Nephron progenitor cell (in vitro differentiated cells): ENCODE results near the gene RERE.
A peak's percentile ranks its signal among the peaks of the same experiment; 100 is the strongest.

Source experiments
- DNase-seq: peaks from one replicate; pipeline ENCODE4 v3.0.0; 2021
- H3K27ac Mint-ChIP-seq: 2 replicates; pipeline ENCODE4 v1.8.0; 2021; ENCODE audit warnings: mild to moderate bottlenecking, moderate library complexity, mixed read lengths
- H3K27me3 Mint-ChIP-seq: 2 replicates; pipeline ENCODE4 v1.8.0; 2021; ENCODE audit warnings: mild to moderate bottlenecking, low read depth, mixed read lengths; ENCODE audit not compliant: poor library complexity
- H3K36me3 Mint-ChIP-seq: 2 replicates; pipeline ENCODE4 v1.8.0; 2021; ENCODE audit warnings: low read depth, mixed read lengths
- H3K4me1 Mint-ChIP-seq: 2 replicates; pipeline ENCODE4 v1.8.0; 2021; ENCODE audit warnings: mixed read lengths
- H3K4me3 Mint-ChIP-seq: 2 replicates; pipeline ENCODE4 v1.8.0; 2021; ENCODE audit warnings: mild to moderate bottlenecking, moderate library complexity, mixed read lengths
- H3K9me3 Mint-ChIP-seq: 2 replicates; pipeline ENCODE4 v1.8.0; 2021; ENCODE audit warnings: mild to moderate bottlenecking, moderate library complexity, mixed read lengths
- TF ChIP-seq, protein P1 (sequence below): fragments of 200-600 bp; sonication (generic); IDR thresholded peaks from 2 replicates; pipeline ENCODE4 v1.5.0; 2021; ENCODE audit warnings: antibody characterized with exemption

RERE gene

DNA sequence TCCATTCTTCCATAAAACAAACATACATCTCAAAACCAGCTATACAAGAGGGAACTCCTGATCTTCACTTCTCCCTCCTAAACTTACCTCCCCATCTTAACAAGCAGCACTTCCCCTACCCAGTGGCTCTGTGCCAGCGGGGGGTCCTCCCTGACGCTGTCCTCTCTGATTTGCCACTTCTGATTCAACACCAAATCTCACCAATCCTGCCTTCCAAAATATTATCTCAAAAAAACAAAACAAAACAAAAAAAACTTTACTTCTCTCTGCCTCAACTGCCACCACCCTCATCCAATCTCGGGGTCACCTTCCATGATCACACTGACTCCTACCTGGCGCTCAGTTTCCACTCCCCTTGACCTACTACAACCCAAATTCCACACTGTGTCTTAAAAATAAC lies 426.7 kb downstream of the RERE start:
- Mint-ChIP-seq H3K9me3 (peaks cover 6% of the 10 kb centered on the region), H3K36me3 (peaks cover 87% of the 10 kb centered on the region), H3K4me1 (peaks cover 70% of the 10 kb centered on the region), H3K27ac (peak overlapping the region; percentile 41), H3K4me3 (no peak overlapping the region), H3K27me3 (no peaks in the 10 kb centered on the region)
- TF ChIP-seq, protein P1, sequence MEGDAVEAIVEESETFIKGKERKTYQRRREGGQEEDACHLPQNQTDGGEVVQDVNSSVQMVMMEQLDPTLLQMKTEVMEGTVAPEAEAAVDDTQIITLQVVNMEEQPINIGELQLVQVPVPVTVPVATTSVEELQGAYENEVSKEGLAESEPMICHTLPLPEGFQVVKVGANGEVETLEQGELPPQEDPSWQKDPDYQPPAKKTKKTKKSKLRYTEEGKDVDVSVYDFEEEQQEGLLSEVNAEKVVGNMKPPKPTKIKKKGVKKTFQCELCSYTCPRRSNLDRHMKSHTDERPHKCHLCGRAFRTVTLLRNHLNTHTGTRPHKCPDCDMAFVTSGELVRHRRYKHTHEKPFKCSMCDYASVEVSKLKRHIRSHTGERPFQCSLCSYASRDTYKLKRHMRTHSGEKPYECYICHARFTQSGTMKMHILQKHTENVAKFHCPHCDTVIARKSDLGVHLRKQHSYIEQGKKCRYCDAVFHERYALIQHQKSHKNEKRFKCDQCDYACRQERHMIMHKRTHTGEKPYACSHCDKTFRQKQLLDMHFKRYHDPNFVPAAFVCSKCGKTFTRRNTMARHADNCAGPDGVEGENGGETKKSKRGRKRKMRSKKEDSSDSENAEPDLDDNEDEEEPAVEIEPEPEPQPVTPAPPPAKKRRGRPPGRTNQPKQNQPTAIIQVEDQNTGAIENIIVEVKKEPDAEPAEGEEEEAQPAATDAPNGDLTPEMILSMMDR: no peak
- DNase-seq: no peak

DNA sequence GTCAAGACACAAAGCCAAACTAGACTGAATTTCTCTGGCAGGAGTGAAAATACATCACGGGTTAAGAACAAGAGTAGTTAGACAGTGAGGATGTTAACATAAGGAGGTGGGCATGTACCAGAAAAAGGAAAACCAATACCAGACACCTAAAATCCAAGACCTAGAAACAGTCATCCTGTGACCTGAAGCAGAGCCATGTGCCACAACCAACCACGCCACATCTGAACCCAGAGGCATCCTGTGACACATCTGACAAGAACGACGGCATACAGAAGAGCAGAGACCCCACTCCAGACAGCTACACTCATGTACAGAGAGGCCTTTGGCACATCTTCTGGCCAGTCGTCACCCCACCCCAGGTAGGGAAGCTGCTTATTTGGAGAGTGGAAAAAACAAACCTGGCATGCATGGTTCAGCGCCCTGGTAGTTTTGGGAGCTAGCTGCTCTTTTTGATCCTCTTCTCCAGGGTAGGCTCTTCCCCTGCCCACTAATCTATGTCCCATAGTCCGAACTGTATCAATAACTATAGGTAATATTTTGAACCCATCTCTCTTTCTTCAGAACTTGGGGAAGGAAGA lies 427.4 kb downstream of the RERE start:
- Mint-ChIP-seq H3K4me3 (no peak overlapping the region), H3K27ac (no peak overlapping the region), H3K36me3 (peaks cover 86% of the 10 kb centered on the region), H3K9me3 (peaks cover 6% of the 10 kb centered on the region), H3K4me1 (peaks cover 70% of the 10 kb centered on the region), H3K27me3 (no peaks in the 10 kb centered on the region)
- TF ChIP-seq, protein P1: no peak
- DNase-seq: no peak

DNA sequence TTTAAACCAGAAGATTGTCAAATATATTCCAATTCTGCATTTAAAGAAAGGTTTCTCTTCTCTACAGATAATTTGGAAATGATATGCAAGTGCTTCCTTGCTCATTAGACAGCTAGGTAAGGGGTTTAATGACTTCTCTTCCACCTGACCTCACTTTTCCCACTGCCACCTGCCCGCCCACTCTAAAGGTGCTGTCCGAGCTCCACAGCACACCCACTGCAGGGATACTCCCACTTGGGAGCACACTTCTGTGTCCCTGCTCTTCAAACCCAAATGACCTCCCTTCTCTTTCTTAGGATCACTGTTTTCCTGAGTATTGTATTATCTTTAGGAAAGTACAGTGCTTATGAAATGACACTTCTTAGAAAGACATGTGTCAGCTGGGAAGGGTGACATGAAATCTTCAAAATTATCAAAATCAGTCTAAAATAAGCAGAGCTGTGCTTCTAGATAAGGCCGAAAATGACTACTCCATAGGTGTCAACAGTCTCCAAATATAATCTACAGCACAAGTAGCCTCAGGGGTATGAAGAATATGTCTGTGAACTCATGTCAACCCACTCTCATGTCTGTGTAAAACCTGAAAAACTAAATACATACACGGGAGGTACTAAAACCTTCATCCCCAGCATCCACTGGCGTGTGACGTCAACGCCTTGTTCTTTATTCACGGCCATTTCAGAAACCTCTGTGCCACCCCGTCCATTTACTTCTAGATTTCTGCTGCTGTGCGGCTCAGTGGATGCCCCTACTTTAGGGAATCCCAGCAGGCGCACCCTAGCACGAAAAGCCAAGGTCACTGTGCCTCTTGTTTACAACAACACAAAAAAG lies 428.5 kb downstream of the RERE start:
- H3K27ac Mint-ChIP-seq: peak overlapping the region; percentile 94

DNA sequence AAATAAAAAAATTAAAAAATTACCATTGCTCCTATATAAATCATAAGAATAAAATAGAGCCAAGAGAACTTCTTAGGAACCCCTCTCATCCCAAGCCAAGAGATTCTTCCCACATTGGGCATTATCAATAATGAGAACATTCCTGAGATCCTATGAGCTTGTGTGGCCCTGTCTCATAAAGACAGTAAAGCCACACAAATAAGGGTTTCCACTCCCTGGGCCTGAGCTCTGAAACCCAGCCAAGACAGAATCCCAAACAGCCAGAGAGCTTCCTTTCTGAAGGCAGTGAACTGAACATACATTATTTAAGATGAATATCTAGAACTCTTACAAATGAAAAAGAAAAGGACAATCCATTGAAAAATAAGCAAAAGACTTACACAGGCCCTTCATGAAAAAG lies 431.2 kb downstream of the RERE start:
- Mint-ChIP-seq H3K9me3 (peaks cover 6% of the 10 kb centered on the region), H3K27me3 (no peaks in the 10 kb centered on the region), H3K4me1 (peaks cover 77% of the 10 kb centered on the region), H3K4me3 (no peak overlapping the region), H3K27ac (peak overlapping the region; percentile 37), H3K36me3 (peaks cover 73% of the 10 kb centered on the region)
- TF ChIP-seq, protein P1: no peak
- DNase-seq: no peak

More for the DNA sequence above, 428.5 kb downstream of the RERE start:
- TF ChIP-seq, protein P1: no peak
- Mint-ChIP-seq H3K4me1 (peaks cover 75% of the 10 kb centered on the region), H3K9me3 (peaks cover 6% of the 10 kb centered on the region), H3K36me3 (peaks cover 86% of the 10 kb centered on the region), H3K27me3 (no peaks in the 10 kb centered on the region), H3K4me3 (no peak overlapping the region)
- no peak for DNase-seq

DNA sequence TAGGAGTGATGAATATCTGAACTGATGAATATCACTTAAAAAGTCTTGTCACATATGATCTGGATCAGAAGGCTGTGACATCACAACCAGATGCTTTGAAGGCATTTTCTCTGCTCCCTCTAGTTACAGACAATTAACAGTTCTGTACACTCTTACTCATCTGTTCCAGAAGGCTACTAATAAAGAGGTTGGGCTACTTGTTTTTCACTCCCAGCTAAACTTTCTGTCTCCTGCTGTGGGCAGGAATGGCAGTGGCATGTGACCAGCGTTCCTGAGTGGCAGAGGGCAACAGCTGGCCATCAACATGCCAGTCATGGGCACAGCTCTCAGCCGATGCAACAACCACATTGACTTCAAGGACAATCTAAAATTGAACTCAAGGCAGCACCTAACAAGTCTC lies 432.9 kb downstream of the RERE start:
- Mint-ChIP-seq H3K27me3 (no peaks in the 10 kb centered on the region), H3K27ac (peak overlapping the region; percentile 97), H3K4me1 (peaks cover 82% of the 10 kb centered on the region), H3K4me3 (no peak overlapping the region), H3K9me3 (peaks cover 6% of the 10 kb centered on the region), H3K36me3 (peaks cover 61% of the 10 kb centered on the region)
- TF ChIP-seq, protein P1: no peak
- no peak for DNase-seq
